NCI-H187 treated with DMSO at 0.1 percent for 48 hours (cell line): ENCODE results near the gene ADARB2.

Experiments
- DNase-seq: peaks from one replicate; lab custom pipeline; 2025; lab: John Stamatoyannopoulos, UW

ADARB2 gene

GRCh38 chr10:1662438-1663025 is 74.8 kb downstream of the ADARB2 start:
- DNase-seq, result no peak

- no peak for DNase-seq
Observed at GRCh38 chr10:1661859-1662437, 75.4 kb downstream of the ADARB2 start.

- no peak for DNase-seq
Observed at GRCh38 chr10:1661416-1661815, 75.9 kb downstream of the ADARB2 start.

GRCh38 chr10:1660815-1661214 is 76.5 kb downstream of the ADARB2 start:
- DNase-seq, result no peak

GRCh38 chr10:1660386-1660785 is 76.9 kb downstream of the ADARB2 start:
- no peak for DNase-seq

- DNase-seq, result no peak
Observed at GRCh38 chr10:1659221-1659791, 78.0 kb downstream of the ADARB2 start.

GRCh38 chr10:1658658-1659057 is 78.7 kb downstream of the ADARB2 start:
- no peak for DNase-seq

- no peak for DNase-seq
Observed at GRCh38 chr10:1657479-1657878, 79.8 kb downstream of the ADARB2 start.

GRCh38 chr10:1655367-1655766 is 82.0 kb downstream of the ADARB2 start:
- DNase-seq, result no peak

- DNase-seq, result no peak
Observed at GRCh38 chr10:1654811-1655356, 82.4 kb downstream of the ADARB2 start.

GRCh38 chr10:1654247-1654646 is 83.1 kb downstream of the ADARB2 start:
- DNase-seq, result no peak

- DNase-seq, result no peak
Observed at GRCh38 chr10:1653321-1653720, 84.0 kb downstream of the ADARB2 start.

- no peak for DNase-seq
Observed at GRCh38 chr10:1652151-1652550, 85.2 kb downstream of the ADARB2 start.

GRCh38 chr10:1651270-1651966 is 85.9 kb downstream of the ADARB2 start:
- DNase-seq, result no peak

GRCh38 chr10:1650542-1651269 is 86.6 kb downstream of the ADARB2 start:
- DNase-seq, result no peak

- DNase-seq, result no peak
Observed at GRCh38 chr10:1648648-1649047, 88.7 kb downstream of the ADARB2 start.

GRCh38 chr10:1646332-1646731 is 91.0 kb downstream of the ADARB2 start:
- no peak for DNase-seq

- DNase-seq, result no peak
Observed at GRCh38 chr10:1645896-1646295, 91.4 kb downstream of the ADARB2 start.

- DNase-seq, result no peak
Observed at GRCh38 chr10:1644191-1644711, 93.1 kb downstream of the ADARB2 start.

- DNase-seq, result peak; percentile 77
Observed at GRCh38 chr10:1643908-1644179, 93.5 kb downstream of the ADARB2 start.

- DNase-seq, result no peak
Observed at GRCh38 chr10:1643161-1643907, 94.0 kb downstream of the ADARB2 start.
